Ecto neural progenitor cell (in vitro differentiated cells): ENCODE data around the gene ATP12A.

Experiments
- DNase-seq: peaks from one replicate; pipeline ENCODE4 v3.0.0-alpha.2; 2018; ENCODE audit warnings: low spot score

The ATP12A gene

DNA sequence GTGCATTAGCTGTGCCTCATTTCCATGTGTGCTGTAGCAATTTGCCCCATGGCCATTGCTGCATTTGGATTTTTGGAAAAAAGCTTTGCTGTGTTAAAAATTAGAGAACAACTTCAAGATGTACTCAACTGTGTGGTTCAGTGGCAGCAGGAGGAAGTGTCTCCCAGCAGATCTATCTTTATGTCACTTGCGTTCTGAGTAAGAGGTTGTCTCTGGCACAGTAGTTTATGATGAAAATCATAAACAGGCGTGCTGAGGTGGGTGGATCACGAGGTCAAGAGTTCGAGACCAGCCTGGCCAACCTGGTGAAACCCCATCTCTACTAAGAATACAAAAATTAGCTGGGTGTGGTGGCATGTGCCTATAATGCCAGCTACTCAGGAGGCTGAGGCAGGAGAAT, 54.7 kb downstream of the ATP12A start:
- no peak for DNase-seq

DNA sequence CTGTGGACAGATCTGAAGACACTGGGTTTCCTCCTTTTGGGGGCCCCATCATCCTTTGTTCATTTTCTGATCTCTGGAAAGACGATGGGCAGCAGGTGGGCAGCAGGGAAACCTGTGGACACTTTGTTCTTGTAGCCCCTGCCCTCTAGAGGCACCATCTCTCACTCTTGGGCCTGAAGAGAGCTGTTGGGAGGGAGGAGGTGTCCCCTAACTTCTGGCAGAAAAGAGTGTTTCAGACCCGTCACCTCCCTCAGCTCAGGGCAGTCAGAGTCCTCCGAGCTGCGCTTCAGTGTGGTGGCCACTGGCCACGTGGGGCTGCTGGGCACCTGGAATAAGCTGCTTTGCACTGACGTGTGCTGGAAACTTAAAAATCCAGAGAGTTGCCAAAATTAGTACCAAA, 56.8 kb downstream of the ATP12A start:
- no peak for DNase-seq

GRCh38 chr13:24738366-24738847, 58.2 kb downstream of the ATP12A start:
- no peak for DNase-seq

DNA sequence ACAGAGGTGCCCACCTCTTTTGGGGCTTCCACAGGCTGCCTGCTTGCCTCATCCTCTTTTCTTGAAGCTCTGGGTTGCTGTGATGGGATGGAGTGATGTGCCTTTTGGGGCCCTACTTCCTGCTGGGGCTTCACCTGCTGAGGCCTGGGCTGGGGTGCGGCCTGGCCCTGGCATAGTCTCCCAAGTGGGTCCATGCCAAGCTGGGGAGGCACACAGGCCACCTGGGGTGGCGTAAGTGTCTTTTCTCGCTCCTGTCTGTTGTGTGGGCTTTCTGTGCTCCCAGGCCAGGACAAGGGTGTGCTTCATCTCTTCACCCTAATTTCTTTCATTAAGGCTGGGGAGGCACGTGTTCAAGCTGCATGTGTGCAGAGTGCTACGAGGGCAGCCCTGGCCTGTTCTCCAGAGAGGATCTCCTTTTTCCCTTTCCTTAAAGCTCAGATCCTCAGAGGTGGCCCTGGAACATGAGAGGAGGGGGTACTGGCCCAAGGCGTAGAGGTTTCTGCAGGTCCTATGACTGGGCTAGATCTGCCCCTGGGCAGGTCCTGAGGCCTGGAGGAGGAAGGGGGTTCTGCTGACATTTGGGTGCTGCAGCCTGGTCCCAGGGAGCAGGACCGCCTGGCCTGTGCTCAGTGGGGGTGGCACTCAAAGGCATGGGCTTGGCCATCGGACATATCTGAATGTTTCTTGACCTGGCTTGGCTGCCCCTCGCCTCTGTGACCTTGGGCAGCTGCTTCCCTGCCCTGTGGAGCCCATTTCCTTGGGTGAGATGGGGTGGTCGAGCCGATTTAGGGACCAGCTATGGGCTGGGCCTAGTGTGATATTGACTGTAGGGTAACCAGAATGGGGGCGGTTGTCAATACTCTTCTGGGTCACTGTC, 60.0 kb downstream of the ATP12A start:
- no peak for DNase-seq

DNA sequence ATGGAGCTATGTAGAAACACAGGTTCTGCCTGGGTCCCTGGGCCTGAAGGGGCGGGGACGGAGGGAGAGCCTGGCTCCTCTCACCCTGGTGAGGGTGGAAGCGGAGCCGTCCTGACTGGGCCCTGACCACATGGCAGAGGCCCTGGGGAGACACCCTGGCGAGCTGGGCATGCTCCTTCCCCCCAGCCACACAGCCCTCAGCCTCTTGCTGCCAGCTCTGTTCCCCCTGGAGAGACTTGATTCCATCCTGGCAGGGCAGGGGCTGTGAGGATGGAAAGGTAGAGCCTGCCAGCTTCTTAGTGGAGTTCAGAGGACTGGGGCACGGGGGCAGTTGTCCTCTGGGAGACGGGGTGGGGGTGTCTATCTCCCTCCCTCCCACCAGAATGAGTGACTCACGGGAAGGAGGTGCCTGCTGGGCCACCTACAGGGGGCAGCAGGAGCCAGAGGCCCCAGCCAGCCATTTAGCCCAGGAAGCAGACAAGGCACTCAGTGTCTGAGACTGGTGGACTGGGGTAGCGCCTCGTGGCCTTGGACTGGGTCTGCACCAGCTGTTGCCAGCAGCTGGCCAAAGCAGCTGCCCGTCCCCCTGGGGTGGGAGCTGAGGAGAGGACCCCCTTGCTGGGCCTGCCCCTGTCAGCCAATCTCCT, 60.9 kb downstream of the ATP12A start:
- no peak for DNase-seq

- DNase-seq = no peak
These were observed 61.6 kb downstream of the ATP12A start for GRCh38 chr13:24741791-24742190.

DNA sequence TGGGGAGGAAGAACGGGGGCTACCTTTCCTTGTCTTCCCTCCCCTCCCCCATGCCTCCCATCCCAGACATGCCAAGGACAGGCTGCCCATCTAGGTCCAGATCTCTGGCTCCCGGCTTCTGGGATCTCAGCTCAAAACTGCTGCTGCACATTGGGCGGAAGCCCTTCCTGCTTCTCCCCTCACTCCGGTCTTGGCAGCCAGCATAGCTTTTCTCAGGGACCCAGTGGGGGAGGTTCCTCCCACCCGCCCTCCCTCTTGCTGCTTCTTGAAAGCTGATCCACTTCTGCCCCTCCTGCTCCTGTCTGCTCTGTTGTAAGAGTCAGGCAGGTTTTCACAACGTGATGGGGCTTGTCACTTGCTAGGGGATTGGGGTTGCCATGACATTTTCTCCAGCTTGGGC, 62.1 kb downstream of the ATP12A start:
- no peak for DNase-seq

GRCh38 chr13:24742977-24743376, 62.8 kb downstream of the ATP12A start:
- no peak for DNase-seq

DNA sequence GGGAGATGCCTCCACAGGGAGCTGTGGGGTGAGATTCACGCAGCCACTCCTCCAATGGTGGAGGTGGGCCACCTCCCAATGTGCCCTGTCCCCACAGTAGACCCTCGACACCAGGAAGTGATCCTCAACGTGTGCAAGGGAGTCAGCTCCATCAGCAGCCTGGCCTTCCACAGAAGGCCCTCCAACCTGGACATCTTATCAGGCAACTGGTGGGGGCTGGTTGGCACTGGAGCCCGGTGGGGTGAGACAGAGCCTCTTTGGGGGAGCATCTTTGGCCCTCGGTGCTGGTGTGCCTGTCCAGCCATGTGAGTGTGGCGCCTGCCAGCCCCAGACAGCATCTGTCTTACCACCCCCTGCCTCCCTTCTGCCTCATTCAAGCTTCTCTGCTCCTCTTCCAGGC, 64.0 kb downstream of the ATP12A start:
- no peak for DNase-seq

DNA sequence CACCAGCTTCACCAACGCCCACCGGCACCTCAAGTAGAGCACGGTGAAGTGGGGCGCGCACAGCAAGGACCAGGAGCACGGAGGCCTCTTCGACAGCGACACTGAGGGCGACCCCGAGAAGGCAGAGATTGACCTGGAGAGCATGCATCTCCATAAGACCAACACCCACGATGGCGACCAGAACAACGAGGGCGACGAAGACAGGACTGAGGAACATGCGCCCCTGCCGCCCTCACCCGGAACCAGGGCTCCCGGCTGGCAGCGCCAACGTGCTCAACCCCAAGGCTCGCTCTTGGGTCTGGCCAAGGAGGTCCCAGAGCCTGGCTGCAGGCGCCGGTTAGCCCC, 65.3 kb downstream of the ATP12A start:
- DNase-seq = peak; percentile 46

DNA sequence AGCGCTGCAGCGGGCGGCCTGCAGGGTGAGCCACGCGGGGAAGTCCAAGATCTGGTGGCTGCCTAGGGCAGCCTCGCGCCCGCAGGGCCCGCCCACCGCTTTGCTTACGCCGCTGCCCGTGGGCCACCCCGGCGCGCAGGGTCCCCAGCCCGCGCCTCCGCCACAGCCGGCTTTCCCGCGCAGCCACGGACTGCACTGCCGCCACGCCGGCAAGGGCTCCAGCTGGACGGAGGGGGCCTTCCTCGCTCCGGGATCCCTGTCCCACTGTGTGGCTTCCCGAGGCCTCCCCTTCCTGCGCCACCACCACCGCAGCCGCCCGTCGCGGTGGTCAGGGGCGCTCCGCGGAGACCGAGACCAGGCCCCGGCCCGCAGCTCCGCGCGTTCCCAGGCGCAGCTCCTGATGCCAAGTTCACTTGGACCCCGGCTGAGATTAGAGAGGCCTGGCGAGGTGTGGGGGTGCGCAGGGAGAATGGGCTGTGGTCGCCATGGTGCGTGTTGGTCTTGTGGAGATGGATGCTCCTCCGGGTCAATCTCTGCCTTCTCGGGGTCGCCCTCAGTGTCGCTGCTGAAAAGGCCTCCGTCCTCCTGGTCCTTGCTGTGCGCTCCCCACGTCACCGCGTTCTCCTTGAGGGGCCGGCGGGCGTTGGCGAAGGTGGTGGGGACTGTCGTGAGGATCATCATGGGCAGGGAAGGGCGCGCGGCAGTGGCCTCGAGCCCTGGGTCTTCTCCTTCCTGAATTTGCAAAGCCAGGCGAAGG, 65.8 kb downstream of the ATP12A start:
- DNase-seq = no peak

- peak; percentile 80 for DNase-seq
These were observed 66.5 kb downstream of the ATP12A start for GRCh38 chr13:24746618-24747247.

DNA sequence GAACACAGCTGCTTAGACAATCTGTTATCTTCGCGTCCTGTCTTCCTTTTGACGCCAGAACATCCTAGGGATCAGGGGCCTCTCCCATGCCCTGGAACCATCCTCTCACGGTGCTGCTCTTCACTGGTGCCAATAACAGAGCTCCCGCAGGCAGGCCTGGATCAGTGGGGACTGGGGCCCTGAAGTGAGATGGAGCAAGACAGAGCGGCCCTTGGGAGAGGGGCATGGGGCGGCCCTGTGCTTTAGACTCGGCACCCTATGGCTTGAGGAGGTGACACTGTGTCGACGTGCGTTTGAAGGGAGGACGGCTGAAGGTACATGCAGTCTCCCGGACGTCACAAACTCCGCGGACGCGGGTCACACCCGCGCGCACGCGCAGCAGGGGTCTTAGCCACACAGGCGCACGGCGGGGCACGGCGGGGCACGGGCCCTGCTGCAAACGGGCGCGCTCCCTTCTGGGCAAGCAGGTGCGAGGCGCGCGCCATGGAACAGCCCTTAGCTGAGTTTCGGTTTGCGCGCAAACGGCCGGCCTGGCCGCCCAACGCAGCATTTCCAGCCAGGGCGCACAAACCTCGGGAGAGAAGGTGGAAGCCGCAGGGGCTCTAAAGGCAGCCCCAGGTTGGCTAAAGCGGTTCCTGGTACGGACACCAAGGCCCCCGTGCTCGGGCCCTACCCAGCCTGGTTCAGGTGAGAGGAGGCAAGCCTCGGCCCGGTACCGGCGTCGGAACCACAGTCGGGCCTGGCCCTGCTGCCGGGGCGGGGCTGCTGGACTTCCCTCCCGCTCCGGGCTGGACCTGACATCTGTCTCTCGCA, 67.2 kb downstream of the ATP12A start:
- DNase-seq = peak; percentile 58

GRCh38 chr13:24748061-24748400, 67.8 kb downstream of the ATP12A start:
- DNase-seq = no peak

DNA sequence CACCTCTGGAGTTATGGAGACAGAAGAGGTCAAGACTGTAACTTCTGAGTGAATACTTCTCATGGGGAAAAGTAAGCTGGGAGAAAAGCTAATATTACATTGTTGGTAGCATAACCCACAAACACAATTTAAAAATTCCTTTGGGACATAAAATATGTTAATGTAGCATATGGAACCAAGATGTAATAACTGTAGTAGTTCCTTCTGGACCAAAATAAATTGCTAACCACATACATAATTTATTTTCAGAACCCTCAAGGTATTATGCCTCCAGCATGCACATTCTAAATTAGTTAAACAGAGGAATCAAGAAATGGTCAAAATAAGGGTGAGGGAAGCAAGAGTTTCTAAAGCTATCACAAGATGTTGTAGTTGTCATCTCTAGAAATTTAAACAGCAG, 79.0 kb downstream of the ATP12A start:
- no peak for DNase-seq
